SKM-1 treated with dmso at 0.1 percent for 144 hours (cell line): ENCODE measurements around the gene ADAMTS16.

Experiments used
- DNase-seq: peaks from one replicate; lab custom pipeline; 2025; ENCODE audit not compliant: unreplicated experiment; lab: John Stamatoyannopoulos, UW

ADAMTS16 gene

DNA sequence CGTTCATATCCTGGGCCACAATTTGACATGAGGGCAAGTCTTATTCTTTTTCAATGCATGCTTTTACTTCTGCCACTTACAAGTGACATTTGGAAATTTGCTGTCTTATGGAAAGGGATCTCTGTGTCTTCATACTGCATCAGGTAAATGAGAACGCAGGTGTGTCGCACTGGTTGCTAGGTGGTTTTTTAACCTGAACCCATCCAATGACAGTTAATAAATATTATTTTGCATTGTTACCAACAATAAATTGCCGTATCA lies 1.1 kb downstream of the ADAMTS16 start:
- DNase-seq = no peak

DNA sequence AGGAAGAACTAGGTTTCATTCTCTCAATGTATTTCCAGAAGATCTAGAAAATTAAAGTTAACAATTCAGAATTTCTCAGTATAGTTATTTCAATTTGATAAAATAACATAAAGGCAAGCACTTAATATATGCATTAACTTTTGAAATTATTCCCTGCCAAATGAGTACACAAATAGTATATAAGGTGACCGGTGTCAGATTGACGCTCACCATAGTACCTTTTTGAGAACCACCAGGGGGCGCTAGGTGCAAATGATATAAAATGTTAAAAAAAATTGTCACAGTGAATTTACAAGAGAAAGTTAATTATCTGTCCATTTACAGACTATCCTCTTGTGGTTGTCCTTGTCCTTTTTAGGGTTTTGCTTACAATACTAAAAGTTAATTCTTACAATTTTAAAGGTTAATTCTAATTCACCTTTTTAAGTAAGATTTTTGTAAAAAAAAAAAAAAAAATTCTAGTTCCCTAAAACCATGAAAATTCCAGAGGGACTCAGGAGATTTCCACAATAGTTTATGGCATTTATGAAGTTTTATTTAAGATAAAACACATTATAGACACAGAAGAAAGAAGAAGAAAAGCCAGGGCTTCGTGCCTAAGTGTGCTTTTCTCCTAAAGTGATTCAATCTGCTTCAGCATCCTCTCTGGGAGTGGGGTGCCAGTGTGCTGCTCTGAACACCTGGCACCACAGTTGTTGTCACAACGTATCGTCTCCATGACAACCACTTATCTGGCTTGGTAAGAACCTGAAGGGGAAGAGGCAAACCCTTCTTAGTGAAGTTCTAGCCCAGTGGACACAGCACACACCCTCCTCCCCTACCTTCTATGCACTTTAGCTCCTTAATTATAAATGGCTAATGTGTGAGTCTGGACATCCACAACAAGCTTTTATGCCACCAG lies 1.7 kb downstream of the ADAMTS16 start:
- DNase-seq = peak; percentile 34

DNA sequence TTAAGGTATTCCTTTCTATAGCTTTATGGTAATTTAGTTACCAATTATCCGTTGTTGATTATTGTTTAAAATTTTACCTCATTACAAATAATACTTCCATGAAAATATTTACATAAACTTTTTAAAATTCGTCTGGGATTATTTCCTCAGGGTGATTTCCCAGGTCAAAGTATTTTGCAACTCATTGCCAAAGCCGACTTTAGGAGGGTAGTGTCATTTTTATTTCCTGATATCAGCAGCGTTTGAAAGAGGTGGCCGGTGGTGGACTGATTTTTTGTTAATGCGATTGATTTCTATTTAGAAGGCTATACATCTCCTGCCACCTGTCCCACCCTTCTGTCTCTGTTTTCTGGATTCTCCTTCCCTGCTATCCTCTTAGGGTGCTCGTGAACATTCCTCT lies 4.3 kb downstream of the ADAMTS16 start:
- DNase-seq = no peak

DNA sequence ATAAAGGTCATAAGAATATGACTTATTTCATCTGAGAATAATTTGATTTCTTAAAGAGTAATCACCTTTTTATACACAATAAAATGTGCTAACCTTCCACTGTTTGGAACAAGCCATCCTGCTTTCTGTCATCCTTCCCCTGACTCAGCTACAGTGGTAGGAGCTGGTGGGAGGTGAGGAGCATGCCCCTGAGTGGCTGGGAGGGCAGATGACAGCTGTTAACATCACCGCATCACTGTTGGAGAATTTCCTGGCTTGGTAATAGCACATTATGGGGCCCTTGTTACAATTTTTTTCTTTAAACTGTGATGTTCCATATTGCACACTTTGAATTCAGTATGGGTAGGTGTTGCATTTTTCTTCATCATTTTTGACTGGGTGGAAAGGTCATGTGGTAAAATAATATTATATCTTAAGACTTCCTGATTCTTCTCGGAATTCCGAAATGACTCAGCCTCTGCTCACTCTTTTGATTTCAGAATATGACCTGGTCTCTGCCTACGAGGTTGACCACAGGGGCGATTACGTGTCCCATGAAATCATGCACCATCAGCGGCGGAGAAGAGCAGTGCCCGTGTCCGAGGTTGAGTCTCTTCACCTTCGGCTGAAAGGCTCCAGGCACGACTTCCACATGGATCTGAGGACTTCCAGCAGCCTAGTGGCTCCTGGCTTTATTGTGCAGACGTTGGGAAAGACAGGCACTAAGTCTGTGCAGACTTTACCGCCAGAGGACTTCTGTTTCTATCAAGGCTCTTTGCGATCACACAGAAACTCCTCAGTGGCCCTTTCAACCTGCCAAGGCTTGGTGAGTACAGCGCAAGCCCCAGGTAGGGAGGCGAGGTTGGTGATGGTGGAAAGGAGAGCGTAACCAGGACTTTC lies 5.8 kb downstream of the ADAMTS16 start:
- DNase-seq = no peak

DNA sequence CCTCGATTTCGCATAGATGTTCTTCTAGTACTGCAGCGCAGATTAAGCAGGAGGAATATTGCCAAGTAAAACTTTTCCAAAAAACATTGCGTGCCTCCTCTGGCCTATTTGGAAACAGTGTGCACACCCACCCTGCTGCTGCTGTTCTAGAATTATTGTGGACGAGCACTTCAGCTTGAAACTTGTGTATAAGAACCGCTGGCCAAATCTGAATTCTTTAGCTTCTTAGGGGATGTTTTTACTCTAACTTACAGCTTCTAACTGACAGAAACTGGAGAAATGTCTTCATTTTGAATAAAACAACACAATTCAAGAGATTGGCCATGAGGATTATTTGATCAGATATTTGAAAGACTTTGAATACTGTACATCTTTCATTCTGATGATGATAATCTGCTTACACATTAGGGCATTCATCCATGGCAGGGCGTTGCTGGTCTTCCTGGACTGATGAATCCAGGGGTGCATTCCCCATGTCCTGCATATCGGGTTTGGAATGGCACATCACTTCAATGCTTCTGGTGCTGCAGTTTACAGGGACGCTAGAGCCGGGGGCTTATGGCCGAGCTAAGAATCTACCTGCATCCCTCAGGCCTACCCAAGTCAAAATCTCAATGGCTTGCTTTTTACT lies 6.5 kb downstream of the ADAMTS16 start:
- DNase-seq = no peak

DNA sequence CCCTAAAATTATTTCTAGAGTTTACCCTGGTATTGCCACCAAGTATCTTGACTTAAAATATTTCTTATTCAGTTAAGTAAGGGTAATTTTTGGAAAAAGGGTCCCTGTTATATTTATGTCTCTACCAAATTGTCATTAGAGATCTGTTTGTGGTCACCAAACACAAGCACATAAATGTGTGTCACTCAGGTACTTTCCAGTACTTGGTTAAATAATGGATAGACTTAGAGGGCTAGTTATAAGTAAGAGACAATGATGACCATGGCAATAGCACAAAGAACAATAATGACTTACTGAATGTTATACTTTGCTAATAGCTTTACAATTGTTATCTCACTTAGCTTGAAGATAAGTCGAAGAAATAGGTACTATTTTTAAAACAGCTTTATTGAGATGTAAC lies 9.0 kb downstream of the ADAMTS16 start:
- no peak for DNase-seq

DNA sequence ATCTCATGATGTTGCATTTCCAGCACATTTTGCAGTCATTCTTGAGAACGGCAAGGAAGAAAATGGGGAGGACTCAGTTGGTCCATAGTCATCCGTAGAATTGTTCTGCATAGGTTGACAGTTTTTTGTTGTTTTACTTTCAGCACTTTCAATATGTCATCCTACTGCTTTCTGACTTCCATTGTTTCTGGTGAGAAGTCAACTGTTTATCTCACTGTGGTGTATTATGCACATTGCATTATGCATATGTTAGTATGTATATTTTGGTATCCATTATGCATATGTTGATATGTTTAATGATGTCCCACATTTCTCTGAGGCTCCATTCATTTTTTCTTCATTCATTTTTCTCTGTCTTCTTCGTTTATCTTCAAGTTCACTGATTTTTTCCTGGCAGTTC lies 10.5 kb downstream of the ADAMTS16 start:
- no peak for DNase-seq

DNA sequence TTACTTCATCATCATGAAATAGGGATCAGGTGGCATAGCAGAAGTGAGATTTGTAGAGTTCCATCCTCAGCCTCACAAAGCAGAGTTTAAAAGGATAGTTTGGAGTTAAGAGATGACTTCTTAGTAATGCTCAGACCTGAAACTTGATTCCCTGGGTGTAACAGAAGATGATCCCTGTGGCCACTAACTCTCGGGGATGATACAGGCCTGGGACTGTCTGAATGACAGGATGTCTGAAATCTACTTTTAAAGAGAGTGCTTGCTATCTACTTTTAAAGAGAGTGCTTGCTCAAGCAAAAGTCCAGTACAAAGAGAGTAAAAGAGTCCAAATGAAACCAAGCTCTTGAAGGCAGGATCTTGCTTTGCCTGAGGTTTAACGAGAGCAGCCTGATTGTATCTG lies 14.6 kb downstream of the ADAMTS16 start:
- no peak for DNase-seq

DNA sequence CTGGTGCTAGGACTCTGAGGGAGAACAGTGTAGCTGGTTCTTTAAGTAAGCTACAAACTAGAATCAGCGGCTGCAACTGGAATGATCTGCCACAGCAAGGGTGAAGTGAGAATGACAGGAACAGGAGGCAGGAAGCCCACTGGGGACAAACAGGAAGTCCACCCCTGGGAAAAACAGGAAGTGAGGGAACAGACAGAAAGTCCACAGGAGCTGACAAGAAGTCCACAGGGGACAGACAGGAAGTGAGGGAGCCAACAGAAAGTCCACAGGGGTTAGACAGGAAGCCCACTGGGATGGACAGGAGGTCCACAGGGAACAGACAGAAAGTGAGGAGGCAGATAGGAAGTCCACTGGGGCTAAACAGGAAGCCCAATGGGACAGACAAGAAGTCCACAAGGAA lies 15.5 kb downstream of the ADAMTS16 start:
- no peak for DNase-seq

DNA sequence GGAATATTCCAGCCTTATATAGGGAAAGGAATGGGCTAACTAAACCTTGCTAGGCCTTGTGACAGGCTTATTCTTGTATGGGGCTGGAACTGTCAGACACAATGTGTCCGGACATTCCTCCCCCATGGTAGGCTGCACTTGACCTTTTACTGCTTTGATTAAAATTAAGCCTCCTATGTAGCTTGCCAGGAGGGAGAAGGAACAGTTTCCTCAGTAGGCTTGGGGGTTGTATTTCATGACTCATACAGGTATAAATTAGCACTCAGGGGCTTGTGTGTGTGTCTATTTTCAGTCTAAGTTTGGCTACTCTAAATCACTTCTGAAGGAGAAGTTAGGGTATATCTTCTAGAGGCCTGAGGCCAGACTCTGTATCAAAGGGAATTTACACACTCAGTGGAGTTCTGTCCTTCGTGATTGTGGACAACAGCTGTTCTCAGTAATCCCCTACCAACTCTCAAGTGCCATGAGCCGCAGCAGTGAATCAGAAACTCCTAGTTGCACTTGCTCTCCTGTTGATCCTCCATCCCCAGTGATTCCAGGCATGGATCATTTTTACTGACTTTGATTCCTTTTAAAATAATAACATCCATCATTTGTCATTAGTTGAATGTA lies 16.4 kb downstream of the ADAMTS16 start:
- no peak for DNase-seq

DNA sequence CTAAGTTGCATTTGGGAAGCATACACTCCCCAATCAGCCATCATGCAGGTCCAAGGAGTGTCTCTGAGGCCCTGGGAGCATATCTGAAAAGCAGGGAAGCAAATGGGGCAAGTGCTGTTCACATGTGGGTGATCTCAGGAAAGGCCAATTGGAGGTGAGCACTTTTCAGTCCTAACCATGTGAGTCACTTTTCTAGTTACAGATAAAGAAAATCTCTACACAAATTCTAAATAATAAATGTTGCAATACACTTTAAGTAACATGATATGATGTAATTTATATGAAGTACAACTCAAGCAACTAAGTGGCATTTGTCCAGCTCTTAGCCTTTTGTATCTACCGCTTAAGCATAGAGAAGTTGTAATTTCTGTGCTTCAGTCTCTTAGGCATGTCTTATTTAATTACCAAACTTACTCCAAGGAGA lies 18.4 kb downstream of the ADAMTS16 start:
- no peak for DNase-seq

DNA sequence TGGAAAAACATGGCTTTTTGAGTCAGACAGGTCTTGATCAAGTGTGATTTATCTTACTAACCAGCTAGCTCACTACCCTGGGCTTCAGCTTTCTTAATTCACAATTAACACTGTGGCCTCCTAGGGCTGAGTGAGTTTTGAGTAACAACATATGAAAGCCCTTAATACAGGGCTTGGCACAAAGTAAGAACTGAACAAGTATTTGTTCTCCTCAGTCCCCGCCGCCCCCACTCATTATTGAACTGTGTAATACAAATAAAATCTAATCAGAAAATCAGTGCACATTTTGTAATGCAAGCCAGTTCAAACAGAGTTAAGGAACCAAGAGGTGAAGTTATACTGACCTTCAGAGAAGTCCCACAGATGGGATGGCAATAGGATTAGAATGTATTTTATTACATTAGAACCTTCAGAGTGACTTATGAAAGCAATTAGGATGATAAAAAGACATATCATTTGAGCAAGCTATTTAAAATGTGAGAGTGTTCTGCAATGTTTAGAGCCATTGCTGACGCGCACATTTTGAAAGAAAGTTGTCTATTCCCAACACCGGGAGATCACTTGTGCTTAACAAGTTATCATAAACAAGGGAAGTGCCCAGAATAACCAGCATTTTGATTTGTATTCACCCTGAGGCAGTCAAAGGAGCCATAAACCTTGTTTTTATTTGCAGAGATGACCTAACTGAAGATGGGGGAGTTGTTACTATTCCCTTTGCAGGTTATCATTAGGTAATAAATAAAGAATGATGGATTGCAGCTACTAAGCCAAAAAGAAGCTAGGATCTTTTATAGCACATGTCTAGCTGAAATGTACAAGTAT lies 19.4 kb downstream of the ADAMTS16 start:
- no peak for DNase-seq

DNA sequence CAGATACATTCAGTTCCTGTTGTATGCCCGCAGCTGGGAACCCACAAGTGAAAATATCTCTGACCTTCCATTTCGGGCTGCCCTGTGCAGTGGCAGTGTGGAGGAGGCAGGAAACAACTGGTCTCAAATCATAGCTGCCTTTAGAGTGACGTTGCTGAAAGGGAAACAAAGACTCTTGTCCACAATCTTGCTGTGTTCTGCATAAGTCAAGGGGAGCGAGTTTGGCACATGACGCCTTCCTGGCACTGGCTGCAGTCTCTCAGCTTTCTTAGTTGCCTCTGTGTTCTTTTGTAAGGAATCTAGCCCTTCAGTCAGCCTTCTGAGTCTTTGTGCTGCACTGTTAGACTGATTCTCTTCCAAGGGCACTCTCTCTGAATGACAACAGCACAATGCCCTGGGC lies 24.0 kb downstream of the ADAMTS16 start:
- no peak for DNase-seq

DNA sequence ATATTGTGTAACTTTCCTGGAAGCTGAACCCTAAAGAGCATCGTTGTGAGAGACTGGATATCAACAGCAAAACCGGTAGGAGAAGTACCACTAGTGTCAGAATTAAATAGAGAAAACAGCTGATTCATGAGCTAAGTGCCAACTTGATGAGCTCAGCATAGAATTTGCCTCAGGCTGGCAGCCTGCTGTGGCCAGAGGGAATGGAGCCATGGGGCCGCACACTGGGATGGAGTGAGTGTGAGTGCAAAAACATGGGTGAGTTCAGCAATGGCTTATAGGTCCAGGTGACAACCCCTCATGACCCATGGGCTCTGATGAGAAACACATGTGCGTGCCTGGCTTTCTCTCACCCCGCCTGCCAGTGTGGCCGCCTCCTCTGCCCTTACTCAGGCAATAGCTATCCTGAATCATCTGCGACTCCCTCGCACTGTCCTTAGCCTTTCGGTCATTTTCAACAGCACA lies 25.4 kb downstream of the ADAMTS16 start:
- no peak for DNase-seq

DNA sequence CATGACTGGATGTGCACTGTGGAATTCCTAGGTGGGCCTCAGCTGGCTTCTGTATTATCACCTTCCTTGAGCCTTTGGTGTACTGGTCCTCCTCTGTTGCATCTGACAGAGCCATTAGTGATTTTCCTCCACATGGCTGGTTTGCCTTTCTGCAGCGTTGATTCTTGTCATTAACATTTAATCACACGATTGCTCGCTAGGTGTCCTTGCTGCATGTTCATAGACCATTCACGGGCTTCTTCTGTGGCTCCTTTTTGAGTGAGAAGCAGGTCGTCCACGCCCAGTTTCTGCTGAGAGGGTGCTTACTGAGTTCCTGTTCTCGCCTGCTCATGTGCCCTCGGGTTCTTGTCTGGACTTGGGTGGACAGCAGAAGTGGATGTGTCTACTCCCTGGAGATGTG lies 29.3 kb downstream of the ADAMTS16 start:
- no peak for DNase-seq

DNA sequence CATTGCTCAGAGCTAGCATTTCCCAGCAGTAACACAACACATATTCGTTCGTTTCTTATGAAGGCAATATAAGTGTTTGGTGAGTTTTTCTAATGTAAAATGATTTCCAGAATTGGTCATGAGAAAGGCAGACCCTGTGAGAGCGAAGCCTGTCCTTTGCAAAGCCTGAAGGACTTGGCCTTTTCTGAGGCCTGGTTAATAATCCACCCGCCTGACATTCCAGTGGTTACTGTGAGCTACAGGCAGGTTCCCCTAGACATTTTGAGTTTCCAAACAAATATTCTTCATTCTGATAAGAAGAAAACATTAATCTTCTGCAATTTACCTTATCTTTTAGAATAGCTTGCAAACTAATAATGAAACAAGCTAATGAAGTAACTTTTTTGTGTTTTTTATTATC lies 38.0 kb downstream of the ADAMTS16 start:
- DNase-seq = no peak

DNA sequence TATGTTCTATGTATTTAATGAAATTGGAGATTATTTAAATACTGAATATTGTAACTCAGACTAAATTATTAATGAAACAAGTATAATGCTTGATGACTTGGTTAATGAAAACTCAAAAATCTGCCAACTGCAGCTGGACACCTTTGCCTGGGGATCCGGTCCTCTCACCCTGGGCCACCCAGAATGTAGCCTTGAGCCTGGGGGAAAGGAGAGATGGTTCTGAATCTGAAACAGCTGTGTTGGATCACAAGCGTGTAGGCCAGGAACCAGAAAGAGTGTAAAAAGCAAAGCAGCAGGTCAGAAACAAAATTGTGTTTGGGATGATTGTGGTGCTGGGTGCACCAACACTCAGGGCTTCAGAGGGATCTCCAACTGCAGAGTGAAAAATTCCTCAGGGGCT lies 38.5 kb downstream of the ADAMTS16 start:
- DNase-seq = no peak

DNA sequence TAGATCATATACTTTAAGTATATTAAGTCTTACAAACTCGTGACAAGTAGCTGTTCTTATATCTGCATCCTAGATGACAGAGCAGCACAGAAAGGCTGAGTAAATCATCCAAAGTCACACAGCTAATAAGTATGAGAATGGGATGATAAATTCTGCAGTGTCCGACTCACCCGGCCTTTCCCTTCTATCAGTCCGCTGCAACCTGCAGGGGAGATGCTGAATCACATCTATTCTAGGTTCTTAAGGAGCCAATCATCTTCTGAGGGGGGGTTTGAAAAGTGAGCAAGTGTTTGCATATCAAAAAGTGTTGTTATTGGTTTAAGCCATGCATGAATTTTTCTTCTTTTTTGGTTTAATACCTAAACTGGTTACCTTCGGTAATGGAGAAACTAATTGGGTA lies 38.9 kb downstream of the ADAMTS16 start:
- no peak for DNase-seq

DNA sequence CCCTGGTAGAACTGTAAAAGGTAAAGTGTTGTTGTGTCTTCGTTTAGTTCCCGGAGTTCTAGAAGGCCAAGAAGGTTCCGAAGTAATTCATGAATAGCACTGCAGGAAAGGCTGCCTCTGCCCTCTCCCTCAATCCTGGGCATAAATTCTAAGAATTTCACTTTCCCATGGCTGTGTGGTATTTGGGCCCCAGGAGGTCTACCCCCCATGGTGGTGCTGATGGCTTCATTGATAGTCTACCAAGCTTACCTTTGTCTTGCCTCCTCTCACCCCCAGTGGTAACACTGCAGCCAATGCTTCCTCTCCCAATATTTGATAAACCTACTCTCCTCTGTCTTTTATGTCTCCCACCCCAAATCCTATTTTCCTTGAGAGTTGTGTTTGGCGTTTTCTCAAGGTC lies 39.5 kb downstream of the ADAMTS16 start:
- no peak for DNase-seq

DNA sequence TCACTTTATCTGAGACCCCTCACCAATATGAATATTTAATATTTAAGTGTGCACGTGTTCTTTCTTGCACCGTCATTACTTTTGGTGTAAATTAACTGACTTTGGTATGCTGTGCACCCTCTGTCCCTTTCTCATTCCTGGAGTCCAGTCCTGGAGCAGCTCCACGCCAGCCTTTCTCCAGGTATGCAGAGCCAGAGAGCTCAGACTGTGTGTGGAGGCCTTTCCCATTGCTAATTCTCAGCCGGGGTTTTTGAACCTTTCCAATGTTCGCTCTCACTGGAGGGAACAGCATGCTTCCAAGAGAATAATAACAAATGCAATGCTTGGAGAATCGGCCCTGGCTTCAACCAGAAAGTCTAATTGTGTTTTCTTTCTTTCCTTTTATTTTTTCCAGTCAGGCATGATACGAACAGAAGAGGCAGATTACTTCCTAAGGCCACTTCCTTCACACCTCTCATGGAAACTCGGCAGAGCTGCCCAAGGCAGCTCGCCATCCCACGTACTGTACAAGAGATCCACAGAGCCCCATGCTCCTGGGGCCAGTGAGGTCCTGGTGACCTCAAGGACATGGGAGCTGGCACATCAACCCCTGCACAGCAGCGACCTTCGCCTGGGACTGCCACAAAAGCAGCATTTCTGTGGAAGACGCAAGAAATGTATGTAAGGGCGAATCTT lies 41.7 kb downstream of the ADAMTS16 start:
- no peak for DNase-seq
